Right lobe of liver (tissue), 6 donors: ENCODE results near the gene GRIK2. TPM values are rescaled to one million over a fixed set of nuclear protein-coding genes. Genes with fewer than 3 reads are reported as not detected.

Experiments
- ATAC-seq, 4 donors: fragments of 200-7000 bp; cut with Tn5 transposase; one replicate each; pipeline ENCODE4 v1.9.1; 2020; ENCODE audit warnings: mild to moderate bottlenecking in 4 of 4, moderate library complexity in 4 of 4
- DNase-seq, 3 donors: peaks; one replicate each; pipeline ENCODE4 v3.0.0-alpha.2; 2020
- H3K27ac ChIP-seq, 3 donors: fragments of 200-600 bp; one replicate each; pipeline ENCODE4 v1.8.0; 2022
- H3K27me3 ChIP-seq, 2 donors: fragments of 200-600 bp; one replicate each; pipeline ENCODE4 v1.8.0; 2022
- H3K36me3 ChIP-seq, 4 donors: fragments of 200-600 bp; sonication (generic) in 1 of 4; one replicate each; pipeline versions ENCODE4 v1.5.1 to v1.8.0; 2017 to 2022; ENCODE audit warnings: control low read depth in 1 of 4
- H3K4me1 ChIP-seq, 4 donors: fragments of 200-600 bp; sonication (generic) in 1 of 4; one replicate each; pipeline versions ENCODE4 v1.5.1 to v1.8.0; 2017 to 2022; ENCODE audit warnings: control low read depth in 1 of 4
- H3K4me3 ChIP-seq, 3 donors: fragments of 200-600 bp; one replicate each; pipeline ENCODE4 v1.8.0; 2022
- H3K9me3 ChIP-seq, 4 donors: fragments of 200-600 bp; sonication (generic) in 1 of 4; one replicate each; pipeline versions ENCODE4 v1.5.1 to v1.8.0; 2017 to 2022; ENCODE audit warnings: control low read depth in 1 of 4
- CTCF ChIP-seq, 4 donors: fragments of 200-600 bp in 3 of 4; fragments of 450-650 bp in 1 of 4; IDR thresholded peaks; one replicate each; pipeline versions ENCODE4 v1.5.1 to v1.8.0; 2016 to 2022; ENCODE audit warnings: antibody characterized with exemption in 4 of 4, mild to moderate bottlenecking in 2 of 4
- POLR2A ChIP-seq: fragments of 450-650 bp; IDR thresholded peaks from one replicate; pipeline ENCODE4 v1.6.1; 2017; ENCODE audit warnings: antibody characterized with exemption, mild to moderate bottlenecking
- whole genome bisulfite sequencing: methylation state at CpG from one replicate; pipeline ENCODE4 v1.1.6; 2018; ENCODE audit warnings: low coverage, low lambda C conversion rate; ENCODE audit not compliant: insufficient coverage; ENCODE audit errors: missing lambda C conversion rate; 5-methylcytosine and 5-hydroxymethylcytosine counted together
- intact Hi-C, 2 donors: fragments of 100-400 bp; cut with DNase I; formaldehyde crosslinking; loops; one replicate each; pipeline versions ENCODE4 v1.11.2 to v1.14.1; 2022
- total RNA-seq, 6 experiments: library from RNA; depleted of rRNA in 2 of 6; stranded (reverse); fragments of >200 nt in 2 of 6; fragmentation: NEBNext Ultra II Directional in 3 of 6; extraction: Animal tissue kit (Norgen Biotek cat#: 25700) in 3 of 6; gene quantifications; one replicate each; pipeline versions ENCODE4 v1.1.0 to v1.2.4, GENCODE V29; 2016 to 2023
- donor health status: DM: no; HTN: yes; CAD: no.
- donor health status: DM: no; HTN: no; CAD: no.
- donor health status: DM: no; HTN: no; CAD: no.
- donor health status: DM: no; HTN: yes; CAD: no.
- donor health status: DM: no; HTN: yes; CAD: no.

GRIK2 gene
- total RNA-seq, 6 experiments from 2014 or later: 0.04 to 0.24 (median 0.09) TPM; not detected in 3

GRCh38 chr6:101429845-101430244 is 36.3 kb downstream of the GRIK2 start:
- Histone ChIP-seq H3K9me3 (no peaks in the 10 kb centered on the region), H3K36me3 (no peaks in the 10 kb centered on the region), H3K4me3 (no peak overlapping the region), H3K27ac (no peak overlapping the region), H3K27me3 (no peaks in the 10 kb centered on the region), H3K4me1 (no peaks in the 10 kb centered on the region)
- DNase-seq: no peak
- no peak for ATAC-seq
- 40% methylated on average over 3 of the region's 5 CpGs for WGBS
- TF ChIP-seq CTCF (IDR thresholded peaks at IDR 0.05) (no peak), POLR2A (no peak)
- intact Hi-C loops: no loop called here

GRCh38 chr6:101433141-101433540 is 39.6 kb downstream of the GRIK2 start:
- WGBS: 75% methylated on average over 5 of the region's 5 CpGs
- Histone ChIP-seq H3K27me3 (no peaks in the 10 kb centered on the region), H3K4me3 (no peak overlapping the region), H3K4me1 (no peaks in the 10 kb centered on the region), H3K9me3 (no peaks in the 10 kb centered on the region), H3K36me3 (no peaks in the 10 kb centered on the region), H3K27ac (no peak overlapping the region)
- ATAC-seq (no peak), DNase-seq (no peak)
- TF ChIP-seq CTCF (IDR thresholded peaks at IDR 0.05) (no peak), POLR2A (no peak)
- intact Hi-C loops: no loop called here

- no peaks in the 10 kb centered on the region for H3K9me3 ChIP-seq
- 17% methylated on average over 2 of the region's 2 CpGs for WGBS
- H3K27me3 ChIP-seq: no peaks in the 10 kb centered on the region
- no peak overlapping the region for H3K27ac ChIP-seq
- H3K36me3 ChIP-seq: no peaks in the 10 kb centered on the region
- ATAC-seq (no peak), DNase-seq (no peak)
- no peak overlapping the region for H3K4me3 ChIP-seq
- TF ChIP-seq POLR2A: no peak
- no peak for TF ChIP-seq CTCF (IDR thresholded peaks at IDR 0.05)
- H3K4me1 ChIP-seq: no peaks in the 10 kb centered on the region
- intact Hi-C loops: no loop called here
Observed at GRCh38 chr6:101434601-101435000, 41.1 kb downstream of the GRIK2 start.

- ATAC-seq: no peak
- DNase-seq: no peak
- Histone ChIP-seq H3K27ac (no peak overlapping the region), H3K4me1 (no peaks in the 10 kb centered on the region), H3K27me3 (no peaks in the 10 kb centered on the region), H3K9me3 (no peaks in the 10 kb centered on the region), H3K36me3 (no peaks in the 10 kb centered on the region), H3K4me3 (no peak overlapping the region)
- TF ChIP-seq POLR2A (no peak), CTCF (IDR thresholded peaks at IDR 0.05) (no peak)
- intact Hi-C loops: no loop called here
- 53% methylated on average over 1 of the region's 1 CpG for WGBS
Observed at GRCh38 chr6:101435038-101435437, 41.5 kb downstream of the GRIK2 start.

- no peak for ATAC-seq
- intact Hi-C loops: no loop called here
- no peaks in the 10 kb centered on the region for H3K4me1 ChIP-seq
- H3K4me3 ChIP-seq: no peak overlapping the region
- no peaks in the 10 kb centered on the region for H3K9me3 ChIP-seq
- H3K27me3 ChIP-seq: no peaks in the 10 kb centered on the region
- DNase-seq: no peak
- 69% methylated on average over 1 of the region's 1 CpG for WGBS
- H3K36me3 ChIP-seq: no peaks in the 10 kb centered on the region
- no peak overlapping the region for H3K27ac ChIP-seq
- no peak for TF ChIP-seq POLR2A
- no peak for TF ChIP-seq CTCF (IDR thresholded peaks at IDR 0.05)
Observed at GRCh38 chr6:101439790-101440189, 46.3 kb downstream of the GRIK2 start.
